GM12892 (cell line): ENCODE data around the gene ICAM4.

Experiments used
- POLR2A ChIP-seq: IDR thresholded peaks from 2 replicates; pipeline ENCODE4 v1.6.1; 2011; ENCODE audit warnings: low read depth, low read length, control low read depth
- POLR2AphosphoS5 ChIP-seq: IDR thresholded peaks from 2 replicates; pipeline ENCODE4 v1.6.1; 2011; ENCODE audit warnings: low read depth, low read length, control low read depth
- TAF1 ChIP-seq: IDR thresholded peaks from 2 replicates; pipeline ENCODE4 v1.6.1; 2011; ENCODE audit warnings: low read depth, mild to moderate bottlenecking, control low read depth, low read length, borderline replicate concordance

GRCh38 chr19:10305139-10305806 lies 18.5 kb downstream of the ICAM4 start:
- no peak for TF ChIP-seq POLR2AphosphoS5
- TF ChIP-seq POLR2A, result no peak
- TF ChIP-seq TAF1, result no peak
